ENCODE data around the gene ESM1.

Gene ESM1

DNA sequence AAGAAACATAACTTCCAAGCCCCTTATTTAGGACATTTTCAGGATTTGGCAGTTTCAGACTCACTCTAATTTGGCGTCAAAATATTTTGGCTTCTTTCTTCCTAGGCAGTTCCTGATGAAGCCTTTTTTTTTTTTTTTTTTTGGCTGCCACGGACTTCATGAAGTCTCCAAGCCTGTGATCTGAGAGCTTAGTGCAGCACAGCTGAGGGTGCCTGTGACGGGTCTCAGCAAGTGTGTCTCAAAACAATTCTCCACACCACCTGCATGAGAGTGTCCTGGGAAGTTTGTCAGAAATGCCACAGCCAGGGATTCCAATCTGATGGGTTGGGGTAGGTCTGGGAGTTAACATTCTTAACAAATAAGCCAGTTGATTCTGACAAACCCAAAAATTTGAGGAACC is 6.0 kb upstream of the ESM1 start:
- Histone ChIP-seq H3K27me3 (ENCODE audit: control insufficient read depth, low read length) (no peaks in the 10 kb centered on the region), H3K36me3 (ENCODE audit: control insufficient read depth, low read length) (no peaks in the 10 kb centered on the region), H3K9me3 (ENCODE audit: control insufficient read depth, insufficient read depth, low read length) (no peaks in the 10 kb centered on the region), H3K9me2 (replicated peaks; ENCODE audit: control insufficient read depth, low read length) (no peaks in the 10 kb centered on the region), H3K79me2 (ENCODE audit: control insufficient read depth, low read length) (no peaks in the 10 kb centered on the region), H3K4me3 (ENCODE audit: low read length) (no peak overlapping the region), H3F3A (ENCODE audit: control insufficient read depth, insufficient read depth) (no peaks in the 10 kb centered on the region), H3K27ac (ENCODE audit: low read depth, low read length) (no peak overlapping the region), H3K4me1 (ENCODE audit: control insufficient read depth, low read length) (no peaks in the 10 kb centered on the region), H3K4me2 (ENCODE audit: low read length) (no peak overlapping the region), H4K20me1 (ENCODE audit: control insufficient read depth, insufficient read depth, low read depth, low read length) (no peaks in the 10 kb centered on the region)
- no peak for TF ChIP-seq EZH2phosphoT487 (IDR thresholded peaks at IDR 0.05; ENCODE audit: borderline replicate concordance, low read length)
- TF ChIP-seq, protein P1, sequence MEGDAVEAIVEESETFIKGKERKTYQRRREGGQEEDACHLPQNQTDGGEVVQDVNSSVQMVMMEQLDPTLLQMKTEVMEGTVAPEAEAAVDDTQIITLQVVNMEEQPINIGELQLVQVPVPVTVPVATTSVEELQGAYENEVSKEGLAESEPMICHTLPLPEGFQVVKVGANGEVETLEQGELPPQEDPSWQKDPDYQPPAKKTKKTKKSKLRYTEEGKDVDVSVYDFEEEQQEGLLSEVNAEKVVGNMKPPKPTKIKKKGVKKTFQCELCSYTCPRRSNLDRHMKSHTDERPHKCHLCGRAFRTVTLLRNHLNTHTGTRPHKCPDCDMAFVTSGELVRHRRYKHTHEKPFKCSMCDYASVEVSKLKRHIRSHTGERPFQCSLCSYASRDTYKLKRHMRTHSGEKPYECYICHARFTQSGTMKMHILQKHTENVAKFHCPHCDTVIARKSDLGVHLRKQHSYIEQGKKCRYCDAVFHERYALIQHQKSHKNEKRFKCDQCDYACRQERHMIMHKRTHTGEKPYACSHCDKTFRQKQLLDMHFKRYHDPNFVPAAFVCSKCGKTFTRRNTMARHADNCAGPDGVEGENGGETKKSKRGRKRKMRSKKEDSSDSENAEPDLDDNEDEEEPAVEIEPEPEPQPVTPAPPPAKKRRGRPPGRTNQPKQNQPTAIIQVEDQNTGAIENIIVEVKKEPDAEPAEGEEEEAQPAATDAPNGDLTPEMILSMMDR (IDR thresholded peaks at IDR 0.05; ENCODE audit: low read depth, low read length, poor library complexity, severe bottlenecking) = no peak

DNA sequence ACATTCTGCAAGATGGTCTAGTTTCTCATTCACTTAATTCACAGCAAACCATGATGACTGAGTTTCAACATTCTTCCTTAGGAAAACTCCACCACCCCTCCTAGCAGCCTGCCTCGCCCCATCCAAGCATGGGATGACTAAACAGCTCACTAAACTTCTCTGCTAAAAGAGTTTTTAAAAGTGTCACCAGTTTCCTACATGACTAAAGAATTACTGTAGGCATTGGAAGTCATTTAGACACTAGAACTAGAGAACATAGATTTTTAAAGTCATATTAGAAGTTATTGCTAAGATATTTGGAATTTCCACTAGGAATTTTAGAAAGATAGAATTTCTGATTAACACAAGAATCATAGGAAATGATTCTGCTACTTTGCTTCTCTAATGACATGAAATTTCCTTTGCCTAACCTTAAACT is 5.5 kb upstream of the ESM1 start:
- Histone ChIP-seq H3K79me2 (ENCODE audit: control insufficient read depth, low read length) (no peaks in the 10 kb centered on the region), H3F3A (ENCODE audit: control insufficient read depth, insufficient read depth) (no peaks in the 10 kb centered on the region), H3K9me2 (replicated peaks; ENCODE audit: control insufficient read depth, low read length) (no peaks in the 10 kb centered on the region), H3K27ac (ENCODE audit: low read depth, low read length) (no peak overlapping the region), H3K27me3 (ENCODE audit: control insufficient read depth, low read length) (no peaks in the 10 kb centered on the region), H3K9me3 (ENCODE audit: control insufficient read depth, insufficient read depth, low read length) (no peaks in the 10 kb centered on the region), H3K4me1 (ENCODE audit: control insufficient read depth, low read length) (no peaks in the 10 kb centered on the region), H3K36me3 (ENCODE audit: control insufficient read depth, low read length) (no peaks in the 10 kb centered on the region), H3K4me3 (ENCODE audit: low read length) (no peak overlapping the region), H3K4me2 (ENCODE audit: low read length) (no peak overlapping the region), H4K20me1 (ENCODE audit: control insufficient read depth, insufficient read depth, low read depth, low read length) (no peaks in the 10 kb centered on the region)
- TF ChIP-seq EZH2phosphoT487 (IDR thresholded peaks at IDR 0.05; ENCODE audit: borderline replicate concordance, low read length) = no peak
- TF ChIP-seq, protein P1 (IDR thresholded peaks at IDR 0.05; ENCODE audit: low read depth, low read length, poor library complexity, severe bottlenecking) = no peak

DNA sequence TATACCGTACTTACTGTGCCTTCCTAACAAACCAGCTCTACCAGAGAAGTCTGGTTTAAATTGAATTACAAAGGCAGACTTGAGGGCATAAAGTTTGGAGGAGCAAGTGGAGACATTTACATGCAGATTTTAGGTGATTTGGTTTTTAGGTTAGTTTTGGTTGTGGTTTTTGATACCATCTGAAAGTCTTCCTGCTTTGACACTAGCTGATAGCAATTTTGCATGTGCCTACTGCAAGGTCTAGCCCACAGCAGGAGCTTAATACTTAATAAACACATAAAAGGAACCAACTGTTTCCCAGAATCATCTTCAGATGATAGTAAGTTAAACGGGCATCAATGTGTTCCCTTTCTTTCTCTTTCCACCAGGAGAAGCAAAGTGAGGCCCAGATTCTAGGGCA is 3.4 kb upstream of the ESM1 start:
- no peaks in the 10 kb centered on the region for H3K79me2 ChIP-seq (ENCODE audit: control insufficient read depth, low read length)
- no peaks in the 10 kb centered on the region for H3K27me3 ChIP-seq (ENCODE audit: control insufficient read depth, low read length)
- no peaks in the 10 kb centered on the region for H3K9me3 ChIP-seq (ENCODE audit: control insufficient read depth, insufficient read depth, low read length)
- H4K20me1 ChIP-seq (ENCODE audit: control insufficient read depth, insufficient read depth, low read depth, low read length) = no peaks in the 10 kb centered on the region
- TF ChIP-seq, protein P1 (IDR thresholded peaks at IDR 0.05; ENCODE audit: low read depth, low read length, poor library complexity, severe bottlenecking) = no peak
- no peak for TF ChIP-seq EZH2phosphoT487 (IDR thresholded peaks at IDR 0.05; ENCODE audit: borderline replicate concordance, low read length)
- no peaks in the 10 kb centered on the region for H3K4me1 ChIP-seq (ENCODE audit: control insufficient read depth, low read length)
- no peak overlapping the region for H3K4me2 ChIP-seq (ENCODE audit: low read length)
- no peaks in the 10 kb centered on the region for H3K9me2 ChIP-seq (replicated peaks; ENCODE audit: control insufficient read depth, low read length)
- no peak overlapping the region for H3K4me3 ChIP-seq (ENCODE audit: low read length)
- H3K36me3 ChIP-seq (ENCODE audit: control insufficient read depth, low read length) = no peaks in the 10 kb centered on the region
- H3F3A ChIP-seq (ENCODE audit: control insufficient read depth, insufficient read depth) = no peaks in the 10 kb centered on the region
- H3K27ac ChIP-seq (ENCODE audit: low read depth, low read length) = no peak overlapping the region

DNA sequence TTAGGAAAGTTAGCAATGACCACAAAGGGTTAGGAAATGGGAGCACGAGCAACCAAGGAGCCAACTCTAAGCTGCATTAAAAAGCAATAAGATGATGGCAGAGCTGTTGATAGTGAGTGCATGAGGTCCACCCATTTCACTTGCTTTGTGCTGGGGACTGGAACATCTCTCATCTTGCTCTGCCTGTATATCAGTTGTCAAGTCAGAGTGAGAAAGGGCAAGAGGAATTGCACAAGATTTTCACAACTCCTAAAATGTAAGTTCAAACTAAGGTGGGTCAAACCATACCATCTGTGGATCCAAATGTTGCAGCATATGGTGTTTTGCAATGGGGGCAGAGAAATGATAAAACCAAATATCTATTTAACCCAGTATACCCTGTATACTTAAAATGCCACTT is 2.8 kb upstream of the ESM1 start:
- no peaks in the 10 kb centered on the region for H4K20me1 ChIP-seq (ENCODE audit: control insufficient read depth, insufficient read depth, low read depth, low read length)
- H3K4me1 ChIP-seq (ENCODE audit: control insufficient read depth, low read length) = no peaks in the 10 kb centered on the region
- H3K36me3 ChIP-seq (ENCODE audit: control insufficient read depth, low read length) = no peaks in the 10 kb centered on the region
- H3K9me2 ChIP-seq (replicated peaks; ENCODE audit: control insufficient read depth, low read length) = no peaks in the 10 kb centered on the region
- H3K79me2 ChIP-seq (ENCODE audit: control insufficient read depth, low read length) = no peaks in the 10 kb centered on the region
- H3K4me2 ChIP-seq (ENCODE audit: low read length) = no peak overlapping the region
- no peaks in the 10 kb centered on the region for H3K9me3 ChIP-seq (ENCODE audit: control insufficient read depth, insufficient read depth, low read length)
- no peak overlapping the region for H3K27ac ChIP-seq (ENCODE audit: low read depth, low read length)
- no peaks in the 10 kb centered on the region for H3K27me3 ChIP-seq (ENCODE audit: control insufficient read depth, low read length)
- no peak for TF ChIP-seq EZH2phosphoT487 (IDR thresholded peaks at IDR 0.05; ENCODE audit: borderline replicate concordance, low read length)
- H3K4me3 ChIP-seq (ENCODE audit: low read length) = no peak overlapping the region
- H3F3A ChIP-seq (ENCODE audit: control insufficient read depth, insufficient read depth) = no peaks in the 10 kb centered on the region

Measured in DOHH2 (cell line).